Measurements from ENCODE around the gene ANXA5.

- TF ChIP-seq CTCF (IDR thresholded peaks at IDR 0.05; ENCODE audit: insufficient read depth, low read length) (no peak), POLR2AphosphoS5 (IDR thresholded peaks at IDR 0.05; ENCODE audit: low read depth) (no peak), REST (IDR thresholded peaks at IDR 0.05; ENCODE audit: insufficient replicate concordance, low read depth) (no peak), GABPA (IDR thresholded peaks at IDR 0.05; ENCODE audit: low read depth) (no peak)
Measured at GRCh38 chr4:121739575-121739974, 42.8 kb upstream of the ANXA5 start.
